PC-9 (cell line): ENCODE results near the gene PGP.

Experiments used
- EZH2 ChIP-seq: fragments of 200-600 bp; sonication (generic); IDR thresholded peaks from 2 replicates; pipeline ENCODE4 v1.8.0; 2017; ENCODE audit warnings: antibody characterized with exemption, low read depth
- TF ChIP-seq, protein P1 (sequence below): fragments of 200-600 bp; sonication (generic); conservative IDR thresholded peaks from 2 replicates; pipeline ENCODE4 v1.6.1; 2017; ENCODE audit warnings: mixed run types, antibody characterized with exemption, mild to moderate bottlenecking, moderate library complexity

DNA sequence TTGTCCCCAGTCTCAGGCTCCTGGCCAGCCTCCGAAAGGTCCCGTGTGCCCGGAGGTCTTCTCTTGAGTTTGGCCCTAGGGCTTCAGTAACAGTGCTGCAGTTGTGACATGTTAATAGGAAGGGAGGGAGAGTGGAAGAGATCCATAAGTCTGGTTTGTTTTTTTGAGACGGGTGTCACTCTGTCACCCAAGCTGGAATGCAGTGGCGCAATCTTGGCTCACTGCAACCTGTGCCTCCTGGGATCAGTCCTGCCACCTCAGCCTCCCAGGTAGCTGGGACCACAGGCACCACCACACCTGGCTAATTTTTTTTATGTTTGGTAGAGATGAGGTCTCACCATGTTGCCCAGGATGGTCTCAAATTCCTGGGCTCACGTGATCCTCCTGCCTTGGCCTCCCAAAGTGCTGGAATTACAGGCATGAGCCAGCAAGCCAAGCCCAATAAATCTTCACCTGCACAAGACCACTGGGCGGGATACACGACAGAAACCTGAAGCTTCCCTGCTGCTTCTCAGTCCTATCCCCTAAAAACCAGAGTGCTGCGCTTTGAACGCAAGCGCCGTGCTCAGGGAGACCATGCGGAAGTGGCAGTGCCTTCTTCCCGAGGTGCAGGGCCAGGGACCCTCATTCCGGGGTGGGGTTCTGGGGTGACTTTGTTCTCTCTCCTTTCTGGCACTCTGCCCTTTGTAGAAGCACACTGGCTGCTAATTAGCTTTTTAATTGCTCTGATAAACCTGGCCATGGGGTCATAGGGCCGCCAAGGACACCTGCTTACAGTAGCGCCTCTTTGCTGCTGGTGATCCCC is 48.2 kb downstream of the PGP start:
- TF ChIP-seq, protein P1, sequence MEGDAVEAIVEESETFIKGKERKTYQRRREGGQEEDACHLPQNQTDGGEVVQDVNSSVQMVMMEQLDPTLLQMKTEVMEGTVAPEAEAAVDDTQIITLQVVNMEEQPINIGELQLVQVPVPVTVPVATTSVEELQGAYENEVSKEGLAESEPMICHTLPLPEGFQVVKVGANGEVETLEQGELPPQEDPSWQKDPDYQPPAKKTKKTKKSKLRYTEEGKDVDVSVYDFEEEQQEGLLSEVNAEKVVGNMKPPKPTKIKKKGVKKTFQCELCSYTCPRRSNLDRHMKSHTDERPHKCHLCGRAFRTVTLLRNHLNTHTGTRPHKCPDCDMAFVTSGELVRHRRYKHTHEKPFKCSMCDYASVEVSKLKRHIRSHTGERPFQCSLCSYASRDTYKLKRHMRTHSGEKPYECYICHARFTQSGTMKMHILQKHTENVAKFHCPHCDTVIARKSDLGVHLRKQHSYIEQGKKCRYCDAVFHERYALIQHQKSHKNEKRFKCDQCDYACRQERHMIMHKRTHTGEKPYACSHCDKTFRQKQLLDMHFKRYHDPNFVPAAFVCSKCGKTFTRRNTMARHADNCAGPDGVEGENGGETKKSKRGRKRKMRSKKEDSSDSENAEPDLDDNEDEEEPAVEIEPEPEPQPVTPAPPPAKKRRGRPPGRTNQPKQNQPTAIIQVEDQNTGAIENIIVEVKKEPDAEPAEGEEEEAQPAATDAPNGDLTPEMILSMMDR: no peak
- TF ChIP-seq EZH2: no peak
